Nucleus accumbens (tissue), 56 donors: ENCODE data around the gene RGS7.
"Not testable (repeated sequence)": the region's sequence is repeated elsewhere in the genome, so short reads cannot be mapped to it uniquely, and the experiment has no call there.

ENCODE experiments used
- DNase-seq, 56 donors: peaks; one replicate each; lab custom pipeline; 2025; lab: John Stamatoyannopoulos, UW

The RGS7 gene

GRCh38 chr1:241095847-241096246 is 261.2 kb downstream of the RGS7 start:
- DNase-seq: no peak

DNA sequence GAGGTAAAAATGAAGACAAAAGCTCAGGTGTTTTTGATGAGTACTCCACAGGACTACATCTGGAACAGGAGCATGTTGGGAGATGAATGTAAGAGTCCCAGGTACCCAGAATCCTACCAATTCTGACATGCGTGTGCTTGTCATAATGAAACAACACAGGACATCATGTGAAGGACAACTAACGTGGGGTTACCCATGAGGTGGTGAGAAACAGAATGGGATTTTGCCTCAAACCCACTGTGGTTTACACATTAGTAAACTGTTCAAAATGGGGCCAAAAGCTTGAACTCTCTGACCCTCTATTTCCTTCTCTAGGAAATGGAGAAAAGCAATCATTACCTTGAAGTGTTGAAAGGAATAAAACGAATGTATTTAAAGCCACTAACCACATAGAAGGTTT is 266.2 kb downstream of the RGS7 start:
- DNase-seq: no peak

GRCh38 chr1:241089066-241089465 is 267.9 kb downstream of the RGS7 start:
- not testable (repeated sequence) for DNase-seq

DNA sequence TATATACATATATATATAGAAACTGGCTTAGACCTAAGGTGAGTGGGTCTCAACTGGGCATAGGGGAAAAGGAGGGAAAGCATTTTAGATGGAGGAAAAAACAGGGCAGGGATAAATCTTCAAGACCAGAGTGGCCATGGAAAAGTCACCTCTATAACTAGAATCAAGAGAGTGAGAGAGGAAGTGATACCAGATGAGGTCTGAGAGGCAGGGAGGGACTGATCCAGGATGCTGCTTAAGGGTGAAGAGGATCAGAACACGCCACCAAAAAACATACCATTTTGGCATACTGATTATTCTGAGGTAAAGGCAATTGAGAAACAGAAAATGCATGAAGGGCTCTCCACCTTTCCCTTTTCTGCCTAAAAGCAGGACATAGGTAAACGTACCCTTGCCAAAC is 268.9 kb downstream of the RGS7 start:
- not testable (repeated sequence) for DNase-seq

DNA sequence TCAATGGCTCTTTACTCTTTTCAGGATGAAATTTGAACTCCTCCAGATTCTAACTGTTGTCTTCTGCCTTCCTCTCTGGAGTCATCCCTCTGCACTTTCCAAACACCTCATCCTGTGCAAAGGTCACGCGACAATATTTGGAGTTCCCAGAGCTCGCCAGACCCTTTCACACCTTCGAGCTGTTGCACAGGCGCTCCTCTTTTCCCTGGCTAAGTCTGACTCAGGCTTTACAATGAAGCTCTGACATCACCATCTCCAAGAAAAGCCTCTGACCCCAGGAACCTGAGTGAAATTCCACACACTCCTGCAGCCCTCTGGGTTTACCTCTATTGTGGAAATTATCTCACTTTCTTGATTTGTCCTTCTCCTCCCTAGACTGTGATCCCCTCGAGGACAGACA is 270.3 kb downstream of the RGS7 start:
- no peak for DNase-seq

DNA sequence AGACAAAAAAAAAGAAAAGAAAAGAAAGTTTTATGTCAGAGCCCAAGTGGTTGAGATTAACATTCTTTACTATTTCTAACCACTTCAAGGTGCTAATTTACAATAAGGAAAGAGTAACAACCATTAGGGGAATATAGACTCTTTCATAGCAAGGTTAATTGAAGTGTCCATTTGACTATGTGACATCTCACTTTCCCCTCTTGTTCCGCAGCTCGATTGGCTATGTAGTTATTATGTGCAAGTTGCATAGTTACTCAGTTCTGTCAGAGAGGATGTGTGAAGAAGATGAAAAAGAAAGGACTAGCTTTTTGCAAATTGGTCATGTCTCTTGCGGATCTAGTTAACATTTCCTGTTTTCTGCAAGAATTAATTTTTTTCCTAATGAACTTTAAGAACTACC is 273.7 kb downstream of the RGS7 start:
- DNase-seq: no peak

DNA sequence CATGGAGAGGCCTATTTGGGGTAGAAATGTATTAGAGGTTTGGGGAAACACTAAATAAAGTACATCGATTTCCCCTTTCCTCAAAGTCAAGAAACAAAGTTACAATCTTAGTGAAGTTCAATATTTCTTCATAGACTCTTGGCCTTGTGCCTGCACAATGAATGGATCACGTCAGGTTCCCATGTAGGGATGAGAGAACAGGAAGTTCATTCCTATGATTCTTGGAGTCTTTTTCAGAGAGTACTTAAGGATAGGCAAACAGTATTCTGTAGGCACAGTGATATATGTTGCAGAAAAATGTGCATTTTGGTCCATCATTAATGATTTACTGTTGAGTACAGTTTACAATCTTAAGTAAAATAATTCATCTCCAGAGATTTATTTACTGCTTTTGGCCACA is 275.5 kb downstream of the RGS7 start:
- no peak for DNase-seq

GRCh38 chr1:241079459-241079858 is 277.5 kb downstream of the RGS7 start:
- no peak for DNase-seq

- peak in 3 of 56 donors; percentile 5 to 22 (median 18) for DNase-seq
Measured at GRCh38 chr1:241079047-241079446, 278.0 kb downstream of the RGS7 start.

GRCh38 chr1:241077386-241078147 is 279.4 kb downstream of the RGS7 start:
- peak in 34 of 56 donors; percentile 2 to 47 (median 19) for DNase-seq

- no peak for DNase-seq
Measured at GRCh38 chr1:241074507-241074906, 282.5 kb downstream of the RGS7 start.

DNA sequence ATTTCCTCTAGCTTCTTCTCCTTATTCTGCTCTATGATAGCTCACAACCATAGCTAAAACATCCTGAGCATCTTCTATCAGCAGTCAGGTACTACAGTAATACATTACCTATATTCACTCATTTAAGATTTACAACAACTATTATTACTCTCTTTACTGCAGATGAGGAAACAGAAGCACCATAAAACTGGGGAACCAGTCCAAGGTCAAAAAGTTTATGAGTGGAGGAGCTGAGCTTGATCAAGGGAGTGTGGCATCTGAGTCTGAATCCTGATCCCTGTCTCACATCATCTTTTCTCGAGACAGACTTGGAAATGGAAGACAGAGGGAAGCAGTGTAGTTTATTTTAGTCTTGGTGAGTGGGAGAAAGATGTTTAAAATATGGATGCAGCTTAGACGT is 288.6 kb downstream of the RGS7 start:
- DNase-seq: no peak

- peak in 1 of 56 donors; percentile 7 for DNase-seq
Measured at GRCh38 chr1:241063276-241063675, 293.7 kb downstream of the RGS7 start.

GRCh38 chr1:241061062-241061461 is 295.9 kb downstream of the RGS7 start:
- no peak for DNase-seq

GRCh38 chr1:241048622-241049021 is 308.4 kb downstream of the RGS7 start:
- no peak for DNase-seq

GRCh38 chr1:241045659-241046058 is 311.3 kb downstream of the RGS7 start:
- DNase-seq: no peak

DNA sequence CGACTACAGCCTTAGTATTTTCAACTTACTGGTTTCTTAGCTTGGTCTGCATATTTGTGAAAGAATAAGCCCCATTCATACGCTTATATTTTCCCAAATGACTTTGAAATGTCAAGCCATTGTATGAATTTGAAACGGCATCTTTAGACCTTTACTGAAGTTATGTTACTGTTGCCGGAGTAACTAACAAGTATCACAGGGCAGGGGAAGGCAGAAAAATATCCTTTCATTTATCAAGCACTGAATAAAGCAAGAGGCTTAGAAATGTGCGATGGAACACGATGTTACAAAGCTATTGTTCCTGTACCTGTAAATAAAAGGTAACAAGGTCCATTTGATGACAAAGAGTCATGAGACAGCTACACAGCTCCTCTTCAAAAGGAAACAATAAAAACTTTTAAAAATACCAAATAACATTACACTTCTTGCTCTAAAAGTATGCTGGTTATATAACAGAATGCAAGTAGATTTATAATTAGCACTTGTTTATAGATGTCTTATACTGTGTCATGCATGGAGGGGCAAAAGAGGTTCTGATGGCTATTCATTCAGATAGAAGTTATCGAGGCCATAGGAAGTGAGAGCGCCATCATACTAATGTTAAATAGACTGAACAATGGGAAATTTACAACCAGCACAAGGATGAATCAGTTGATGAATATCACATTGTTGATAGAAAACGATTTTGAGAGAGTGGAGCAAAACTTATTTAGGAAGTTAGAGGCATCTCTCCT is 322.6 kb downstream of the RGS7 start:
- no peak for DNase-seq

DNA sequence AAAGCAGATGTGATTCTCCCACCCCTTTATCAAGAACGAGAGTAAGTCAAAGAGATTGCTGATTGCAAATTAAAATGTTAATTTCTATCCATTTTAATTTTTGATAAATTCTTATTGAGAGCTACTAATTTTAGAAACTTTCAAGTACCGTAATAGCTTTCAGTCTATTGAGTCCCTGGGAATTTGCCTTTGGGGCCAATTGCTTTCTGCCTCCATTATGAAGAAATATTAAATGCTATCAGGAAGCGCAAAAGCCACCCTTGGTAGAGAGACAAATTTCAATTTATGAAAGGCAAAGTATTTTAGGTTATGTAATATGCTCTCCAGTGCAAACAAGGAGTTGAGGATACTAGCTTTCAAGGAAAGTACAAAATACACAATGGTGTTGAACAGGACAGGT is 332.2 kb downstream of the RGS7 start:
- DNase-seq: no peak

DNA sequence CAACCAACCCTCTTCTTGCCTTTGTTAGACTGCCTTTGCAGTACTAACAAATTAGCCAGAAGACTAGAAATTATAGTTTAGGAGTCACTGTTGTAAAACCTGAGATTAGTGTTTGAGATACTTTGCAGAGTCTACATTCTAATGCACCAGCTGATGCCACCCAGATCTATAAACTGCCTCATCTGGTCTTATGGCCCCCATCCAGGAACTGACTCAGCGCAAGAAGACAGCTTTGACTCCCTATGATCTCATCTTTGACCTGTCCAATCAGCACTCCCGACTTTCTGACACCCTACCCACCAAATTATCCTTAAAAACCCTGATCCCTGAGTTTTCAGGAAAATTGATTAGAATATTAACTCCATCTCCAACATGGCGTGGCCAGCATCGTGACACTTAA is 334.6 kb downstream of the RGS7 start:
- no peak for DNase-seq

GRCh38 chr1:241020851-241021697 is 335.9 kb downstream of the RGS7 start:
- no peak for DNase-seq

GRCh38 chr1:241012708-241013340 is 344.2 kb downstream of the RGS7 start:
- no peak for DNase-seq
